OCI-LY7 (cell line): Measurements from ENCODE around the gene TKFC.

Source experiments
- EZH2phosphoT487 ChIP-seq: fragments of 200-600 bp; sonication (generic); IDR thresholded peaks from 2 replicates; pipeline ENCODE4 v1.6.1; 2018; ENCODE audit warnings: low read depth, borderline replicate concordance, mild to moderate bottlenecking, mixed run types, antibody characterized with exemption, low read length, moderate library complexity, mixed read lengths
- TF ChIP-seq, protein P1 (sequence below): fragments of 200-600 bp; sonication (generic); conservative IDR thresholded peaks from 2 replicates; pipeline ENCODE4 v1.5.1; 2014; ENCODE audit warnings: mild to moderate bottlenecking, antibody characterized with exemption, low read length, moderate library complexity, mixed read lengths

DNA sequence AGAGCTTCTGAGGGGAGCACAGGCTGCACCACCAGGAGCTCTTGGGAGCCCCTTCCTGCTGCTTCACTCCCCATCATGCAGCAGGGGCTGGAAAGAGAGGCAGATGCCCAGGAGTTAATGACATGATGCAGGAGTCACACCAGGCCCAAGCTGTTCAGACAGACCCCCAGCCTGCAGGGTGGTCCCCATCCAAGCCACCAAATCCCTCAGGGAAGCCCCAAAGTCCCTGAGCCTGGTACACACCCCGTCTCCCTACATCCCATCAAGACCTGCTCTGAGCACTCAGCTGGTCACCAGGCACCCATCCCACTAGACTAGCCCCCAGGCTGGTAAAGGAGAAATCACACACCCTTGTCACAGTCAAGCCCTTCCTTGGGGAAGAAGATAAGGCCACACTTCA is 17.3 kb downstream of the TKFC start:
- TF ChIP-seq, protein P1, sequence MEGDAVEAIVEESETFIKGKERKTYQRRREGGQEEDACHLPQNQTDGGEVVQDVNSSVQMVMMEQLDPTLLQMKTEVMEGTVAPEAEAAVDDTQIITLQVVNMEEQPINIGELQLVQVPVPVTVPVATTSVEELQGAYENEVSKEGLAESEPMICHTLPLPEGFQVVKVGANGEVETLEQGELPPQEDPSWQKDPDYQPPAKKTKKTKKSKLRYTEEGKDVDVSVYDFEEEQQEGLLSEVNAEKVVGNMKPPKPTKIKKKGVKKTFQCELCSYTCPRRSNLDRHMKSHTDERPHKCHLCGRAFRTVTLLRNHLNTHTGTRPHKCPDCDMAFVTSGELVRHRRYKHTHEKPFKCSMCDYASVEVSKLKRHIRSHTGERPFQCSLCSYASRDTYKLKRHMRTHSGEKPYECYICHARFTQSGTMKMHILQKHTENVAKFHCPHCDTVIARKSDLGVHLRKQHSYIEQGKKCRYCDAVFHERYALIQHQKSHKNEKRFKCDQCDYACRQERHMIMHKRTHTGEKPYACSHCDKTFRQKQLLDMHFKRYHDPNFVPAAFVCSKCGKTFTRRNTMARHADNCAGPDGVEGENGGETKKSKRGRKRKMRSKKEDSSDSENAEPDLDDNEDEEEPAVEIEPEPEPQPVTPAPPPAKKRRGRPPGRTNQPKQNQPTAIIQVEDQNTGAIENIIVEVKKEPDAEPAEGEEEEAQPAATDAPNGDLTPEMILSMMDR = no peak
- TF ChIP-seq EZH2phosphoT487 = no peak
